Hippocampal formation (tissue), 2 donors: ENCODE results near the gene EXOC7.

Source experiments
- DNase-seq, 2 donors: peaks; one replicate each; lab custom pipeline; 2025; lab: John Stamatoyannopoulos, UW

The EXOC7 gene

DNA sequence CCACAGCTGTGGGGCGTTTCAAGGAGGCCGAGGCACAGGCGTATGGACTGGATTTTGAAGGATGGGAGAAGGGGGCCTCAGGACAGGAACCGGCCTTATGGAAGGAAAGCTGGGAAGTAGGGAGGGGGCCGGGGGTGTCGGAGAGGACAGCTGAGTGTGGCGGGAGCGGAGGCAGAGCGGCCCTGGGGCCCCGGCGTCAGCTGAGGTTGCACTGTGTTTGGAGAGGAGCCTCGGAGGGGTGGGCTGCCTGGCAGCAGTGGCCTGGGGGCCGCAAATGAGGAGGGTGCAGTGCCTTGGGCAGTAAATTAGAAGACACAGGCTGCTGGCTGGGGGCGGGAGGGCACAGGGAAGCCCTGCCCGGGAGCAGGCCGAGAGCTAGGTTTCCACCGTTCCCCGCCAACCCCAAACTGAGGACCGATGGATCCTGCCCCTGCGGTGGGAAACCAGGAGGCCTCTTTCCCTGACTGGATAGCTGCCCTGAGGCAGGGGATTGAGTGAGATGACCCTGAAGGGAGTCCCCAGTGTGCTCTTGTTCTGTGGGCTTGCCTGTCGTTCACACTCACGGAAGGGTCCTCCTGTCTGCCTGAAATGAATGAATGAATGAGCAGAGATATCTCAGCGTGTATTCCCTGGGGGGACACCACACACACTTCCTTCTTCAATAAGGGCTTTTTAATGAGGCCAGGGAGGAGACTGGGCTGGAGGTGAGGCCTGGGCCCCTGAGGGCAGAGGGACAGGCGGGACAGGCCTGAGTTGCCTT lies 19.0 kb upstream of the EXOC7 start:
- DNase-seq: no peak

DNA sequence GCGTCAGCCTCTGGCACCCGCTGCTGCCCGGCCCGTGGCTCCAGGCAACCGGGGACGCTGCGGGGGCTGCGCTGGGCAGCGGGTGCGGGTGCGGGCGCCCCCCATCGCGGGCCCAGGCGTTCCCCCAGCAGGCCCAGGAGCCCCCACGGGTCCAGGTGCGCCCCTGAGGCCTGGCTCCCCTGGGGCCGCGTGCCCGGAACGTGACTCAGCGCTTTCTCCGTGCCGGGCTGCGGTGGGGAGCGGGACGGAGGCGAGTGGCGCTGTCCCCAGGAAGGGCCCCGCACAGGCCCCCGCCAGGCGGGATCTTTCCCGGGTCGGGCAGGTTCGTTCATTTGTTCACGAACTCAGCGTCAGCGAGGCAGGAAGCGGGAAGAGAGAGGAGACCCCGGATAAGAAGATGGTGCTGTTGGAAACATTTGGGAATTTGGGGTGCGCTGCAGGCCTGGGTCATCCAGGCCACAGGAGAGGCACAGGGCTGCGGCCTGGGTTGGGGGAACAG lies 18.4 kb upstream of the EXOC7 start:
- no peak for DNase-seq

DNA sequence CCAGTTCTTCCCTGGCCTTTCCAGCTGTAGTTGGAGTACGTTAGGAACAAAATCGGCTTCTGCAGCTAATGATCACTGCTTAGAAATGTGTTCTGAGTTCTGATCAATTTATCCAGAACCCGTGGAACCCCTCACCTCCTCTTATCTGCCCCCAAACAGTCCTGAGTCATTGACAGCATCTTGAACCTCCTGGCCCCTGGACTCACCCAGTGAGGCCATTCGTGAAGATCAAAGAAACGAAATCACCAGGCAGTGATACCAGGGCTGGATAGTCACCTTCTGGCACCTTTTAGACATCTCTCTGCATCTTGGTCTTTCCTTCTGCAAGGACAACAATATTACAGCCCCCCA lies 17.0 kb upstream of the EXOC7 start:
- DNase-seq: no peak

DNA sequence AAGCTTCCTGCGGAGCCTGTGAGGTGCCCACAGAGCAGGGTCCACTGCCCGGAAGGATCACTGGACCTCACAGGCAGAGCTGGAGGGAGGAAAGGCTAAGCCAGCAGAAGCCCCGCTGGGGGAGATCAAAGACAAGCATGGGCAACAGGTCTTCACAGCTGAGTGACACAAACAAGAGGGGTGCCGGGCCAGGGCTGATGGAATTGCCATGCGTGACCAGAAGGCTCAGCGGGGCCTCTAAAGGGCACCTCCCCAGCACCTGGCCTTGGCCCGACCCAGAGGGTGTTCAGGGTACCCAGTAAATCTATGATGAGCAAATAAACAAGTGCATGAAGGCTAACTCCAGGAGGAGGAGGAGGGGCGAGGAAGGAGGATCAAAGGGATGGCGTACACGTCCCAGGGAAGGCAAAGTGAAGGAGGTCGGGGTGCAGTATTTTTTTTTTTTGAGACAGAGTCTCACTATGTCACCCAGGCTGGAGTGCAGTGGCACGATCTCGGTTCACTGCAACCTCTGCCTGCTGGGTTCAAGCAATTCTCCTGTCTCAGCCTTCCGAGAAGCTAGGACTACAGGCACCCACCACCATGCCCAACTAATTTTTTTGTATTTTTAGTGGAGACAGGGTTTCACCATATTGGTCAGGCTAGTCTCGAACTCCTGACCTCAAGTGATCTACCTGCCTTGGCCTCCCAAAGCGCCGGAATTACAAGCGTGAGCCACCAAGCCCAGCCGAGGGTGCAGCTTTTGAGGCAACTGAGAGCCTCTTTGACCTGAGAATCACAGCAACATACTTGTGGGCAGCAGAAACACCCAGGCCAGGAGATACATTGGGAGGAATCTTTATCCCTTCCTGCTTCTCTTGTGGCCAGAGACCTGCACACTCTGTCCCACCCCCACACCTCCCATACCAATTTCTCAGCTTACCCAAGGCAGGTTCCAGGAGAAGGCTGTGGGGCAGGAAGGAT lies 16.1 kb upstream of the EXOC7 start:
- DNase-seq: no peak

DNA sequence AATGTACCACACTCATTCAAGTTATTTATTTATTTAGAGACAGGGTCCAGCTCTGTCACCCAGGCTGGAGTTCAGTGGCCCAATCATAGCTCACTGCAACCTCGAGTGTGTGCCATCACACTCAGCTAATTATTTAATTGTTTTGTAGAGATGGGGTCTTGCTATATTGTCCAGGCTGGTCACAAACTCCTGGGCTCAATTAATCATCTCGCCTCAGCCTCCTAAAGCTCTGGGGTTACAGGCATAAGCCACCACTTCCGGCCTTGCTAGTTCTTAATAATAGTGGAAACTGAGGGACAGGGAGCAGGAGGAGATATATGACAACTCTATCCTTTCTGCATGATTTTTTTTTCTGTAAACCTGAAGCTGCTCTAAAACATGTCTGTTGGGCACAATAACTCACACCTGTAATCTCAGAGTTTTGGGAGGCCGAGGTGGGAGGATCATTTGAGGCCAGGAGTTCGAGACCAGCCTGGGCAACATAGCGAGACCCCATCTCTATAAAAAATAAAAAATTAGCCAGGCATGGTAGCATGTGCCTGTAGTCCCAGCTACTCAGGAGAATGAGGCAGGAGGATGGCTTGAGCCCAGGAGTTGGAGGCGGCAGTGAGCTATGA lies 11.7 kb upstream of the EXOC7 start:
- no peak for DNase-seq

DNA sequence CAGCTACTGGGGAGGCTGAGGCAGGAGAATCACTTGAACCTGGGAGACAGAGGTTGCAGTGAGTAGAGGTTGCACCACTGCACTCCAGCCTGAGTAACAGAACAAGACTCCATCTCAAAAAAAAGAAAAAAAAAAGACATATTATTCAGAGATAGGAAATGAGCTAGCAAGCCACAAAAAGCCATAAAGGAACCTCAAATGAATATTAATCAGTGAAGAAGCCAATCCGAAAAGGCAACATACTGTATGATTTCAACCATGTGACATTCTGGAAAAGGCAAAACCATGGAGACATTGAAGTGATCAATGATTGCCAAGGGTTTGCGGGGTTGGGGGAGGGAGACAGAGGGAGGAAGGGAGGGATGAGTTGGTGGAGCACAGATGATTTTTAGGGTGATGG lies 8.4 kb upstream of the EXOC7 start:
- no peak for DNase-seq

DNA sequence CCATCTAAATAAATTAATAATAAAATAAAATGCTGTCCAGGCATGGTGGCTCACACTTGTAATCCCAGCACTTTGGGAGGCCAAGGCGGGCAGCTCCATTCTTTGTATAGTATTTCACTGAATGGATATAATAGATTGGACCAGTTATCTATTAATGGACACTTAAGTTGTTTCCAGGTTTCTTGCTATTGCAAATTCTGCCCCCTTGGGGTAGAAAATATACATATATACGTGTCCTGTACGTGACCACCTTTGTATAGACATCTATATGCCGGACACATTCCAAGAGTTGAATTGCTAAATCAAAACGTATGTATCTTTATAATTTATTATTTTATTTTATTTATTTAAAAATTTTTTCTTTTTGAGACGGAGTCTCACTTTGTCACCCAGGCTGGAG lies 3.9 kb upstream of the EXOC7 start:
- DNase-seq: no peak

DNA sequence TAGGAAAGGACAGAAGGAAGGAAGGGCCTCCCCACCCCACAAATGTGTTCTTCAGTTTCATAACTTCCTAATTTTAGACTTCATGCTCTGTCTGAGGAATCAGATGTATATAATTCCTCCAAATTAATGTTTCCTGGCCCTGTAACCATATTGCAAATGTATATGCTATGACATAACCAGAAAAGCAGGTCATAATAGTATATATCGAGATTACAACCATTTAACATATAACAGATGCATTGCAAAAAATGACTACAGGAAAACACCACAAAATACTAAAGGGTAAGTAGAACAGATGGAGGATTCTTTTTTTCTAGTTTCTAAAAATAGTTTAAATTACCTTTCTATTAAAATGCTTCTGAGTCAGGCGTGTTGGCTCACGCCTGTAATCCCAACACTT lies 3.1 kb upstream of the EXOC7 start:
- no peak for DNase-seq

DNA sequence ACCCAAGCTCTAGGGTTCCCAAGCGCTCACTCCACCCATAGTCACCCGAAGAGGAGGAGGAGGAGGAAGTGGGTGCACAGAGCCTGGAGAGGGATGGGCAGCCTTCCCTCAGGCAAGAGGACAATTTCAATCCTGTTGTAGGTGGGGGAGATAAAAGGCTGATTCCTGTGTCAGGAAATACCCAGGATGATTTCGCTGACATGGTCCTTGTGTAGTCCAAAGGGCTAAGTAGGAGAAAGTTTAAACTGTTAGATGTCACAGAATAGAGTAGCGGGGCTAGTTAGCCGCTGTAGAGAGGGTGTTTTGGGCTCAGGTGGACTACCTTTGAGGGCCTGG lies 1.3 kb upstream of the EXOC7 start:
- DNase-seq: no peak

DNA sequence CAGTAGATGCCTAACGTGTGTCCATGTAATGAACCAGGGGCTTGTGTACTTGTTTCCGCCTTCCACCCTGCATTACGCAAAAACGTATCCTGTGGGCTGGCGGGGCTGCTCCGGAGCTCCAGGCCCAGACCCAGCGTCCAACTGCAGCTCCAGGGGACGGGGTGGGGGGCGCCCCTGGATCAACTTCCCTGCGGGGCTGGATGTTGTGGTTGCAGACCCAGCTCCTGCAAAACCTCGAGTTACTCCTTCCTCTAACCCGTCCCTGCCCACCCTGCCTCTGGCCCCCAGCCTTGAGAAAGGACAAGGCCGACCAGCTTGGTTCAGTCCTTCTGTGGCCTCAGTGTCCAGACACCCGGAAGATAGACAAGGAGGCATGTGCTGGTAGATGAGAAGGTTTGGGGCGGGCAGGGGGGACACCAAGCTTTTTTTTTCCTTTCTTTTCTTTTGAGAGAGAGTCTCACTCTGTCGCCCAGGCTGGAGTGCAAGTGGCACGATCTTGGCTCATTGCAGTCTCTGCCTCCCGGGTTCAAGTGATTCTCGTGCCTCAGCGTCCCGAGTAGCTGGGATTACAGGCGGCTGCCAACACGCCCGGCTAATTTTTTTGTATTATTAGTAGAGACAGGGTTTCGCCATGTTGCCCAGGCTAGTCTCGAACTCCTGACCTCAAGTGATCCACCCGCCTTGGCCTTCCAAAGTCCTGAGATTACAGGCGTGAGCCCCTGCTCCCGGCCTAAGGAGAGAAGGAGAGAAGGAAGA lies 731 bp upstream of the EXOC7 start:
- DNase-seq: no peak

DNA sequence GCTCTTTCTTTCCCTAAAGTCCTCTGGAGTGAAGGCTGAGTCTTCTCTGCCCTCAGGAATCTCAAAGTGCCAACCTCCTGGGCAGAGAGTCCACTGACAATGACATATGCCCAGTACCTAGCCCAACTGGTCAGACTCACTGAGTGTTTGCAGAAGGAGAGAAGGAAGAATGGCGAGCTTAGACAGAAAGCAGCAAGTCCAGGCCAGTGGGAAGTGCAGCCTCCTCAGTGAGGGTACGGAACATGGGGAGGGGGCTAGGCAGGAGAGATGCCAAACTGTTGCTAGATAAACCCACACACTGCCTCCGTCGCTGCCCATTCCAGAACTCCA lies 678 bp downstream of the EXOC7 start:
- no peak for DNase-seq

DNA sequence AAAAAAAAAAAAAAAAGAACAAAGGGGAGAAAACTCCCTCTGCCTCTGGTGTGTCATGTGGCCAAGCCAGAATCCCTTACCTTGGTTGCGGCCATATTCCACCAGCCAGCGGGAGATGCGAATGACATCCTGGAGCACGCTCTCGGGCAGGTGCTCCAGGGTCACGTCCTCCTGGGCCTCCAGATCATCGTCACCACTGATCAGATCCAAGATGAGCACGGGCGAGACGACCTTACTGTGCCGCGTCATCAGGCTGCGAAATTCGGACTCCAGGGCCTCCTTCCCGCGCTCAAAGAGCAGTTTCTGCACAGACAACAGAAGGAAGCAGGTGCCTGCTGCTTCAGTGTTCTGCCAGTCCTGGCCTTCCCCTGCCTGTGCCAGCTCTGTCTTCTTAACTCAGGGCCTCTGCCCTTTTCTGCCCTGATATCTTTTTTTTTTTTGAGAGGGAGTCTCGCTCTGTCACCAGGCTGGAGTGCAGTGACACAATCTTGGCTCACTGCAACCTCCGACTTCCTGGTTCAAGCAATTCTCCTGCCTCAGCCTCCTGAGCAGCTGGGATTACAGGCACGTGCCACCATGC lies 5.8 kb downstream of the EXOC7 start:
- DNase-seq: no peak

DNA sequence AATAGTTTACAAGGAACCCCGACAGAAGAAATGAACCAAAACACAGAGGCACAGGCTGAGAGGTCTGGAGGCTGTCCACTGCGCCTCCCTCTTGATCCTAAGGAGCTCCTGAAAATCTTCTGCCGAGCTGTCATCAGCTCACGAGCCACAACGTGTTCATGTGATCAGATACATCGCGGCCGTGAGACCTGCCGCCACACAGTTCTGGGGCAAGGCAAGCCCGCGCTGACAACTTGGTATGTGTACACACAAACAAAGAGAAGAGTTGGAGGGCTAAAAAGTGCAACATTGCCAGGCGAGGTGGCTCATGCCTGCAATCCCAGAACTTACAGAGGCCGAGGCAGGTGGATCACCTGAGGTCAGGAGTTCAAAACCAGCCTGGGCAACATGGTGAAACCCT lies 7.6 kb downstream of the EXOC7 start:
- no peak for DNase-seq

DNA sequence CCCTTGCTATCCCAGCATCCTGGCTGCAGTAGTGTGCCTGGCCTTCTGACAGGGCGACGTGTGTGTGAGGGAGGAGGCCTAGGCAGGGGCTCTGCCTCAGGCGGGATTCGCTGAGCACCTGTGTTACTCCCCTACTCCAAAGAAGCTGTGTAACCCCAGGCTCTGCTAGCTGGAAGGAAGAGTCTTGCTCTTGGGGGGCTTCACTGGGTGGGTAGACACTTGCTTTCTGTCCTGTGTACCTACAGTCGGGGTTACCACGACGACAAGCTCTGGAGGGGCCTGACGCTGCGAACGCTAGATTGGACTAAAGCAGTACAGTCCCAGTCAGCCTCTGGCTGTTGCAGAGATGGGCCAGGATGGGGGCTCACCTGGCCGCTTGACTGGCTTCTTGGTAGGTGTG lies 9.5 kb downstream of the EXOC7 start:
- no peak for DNase-seq

DNA sequence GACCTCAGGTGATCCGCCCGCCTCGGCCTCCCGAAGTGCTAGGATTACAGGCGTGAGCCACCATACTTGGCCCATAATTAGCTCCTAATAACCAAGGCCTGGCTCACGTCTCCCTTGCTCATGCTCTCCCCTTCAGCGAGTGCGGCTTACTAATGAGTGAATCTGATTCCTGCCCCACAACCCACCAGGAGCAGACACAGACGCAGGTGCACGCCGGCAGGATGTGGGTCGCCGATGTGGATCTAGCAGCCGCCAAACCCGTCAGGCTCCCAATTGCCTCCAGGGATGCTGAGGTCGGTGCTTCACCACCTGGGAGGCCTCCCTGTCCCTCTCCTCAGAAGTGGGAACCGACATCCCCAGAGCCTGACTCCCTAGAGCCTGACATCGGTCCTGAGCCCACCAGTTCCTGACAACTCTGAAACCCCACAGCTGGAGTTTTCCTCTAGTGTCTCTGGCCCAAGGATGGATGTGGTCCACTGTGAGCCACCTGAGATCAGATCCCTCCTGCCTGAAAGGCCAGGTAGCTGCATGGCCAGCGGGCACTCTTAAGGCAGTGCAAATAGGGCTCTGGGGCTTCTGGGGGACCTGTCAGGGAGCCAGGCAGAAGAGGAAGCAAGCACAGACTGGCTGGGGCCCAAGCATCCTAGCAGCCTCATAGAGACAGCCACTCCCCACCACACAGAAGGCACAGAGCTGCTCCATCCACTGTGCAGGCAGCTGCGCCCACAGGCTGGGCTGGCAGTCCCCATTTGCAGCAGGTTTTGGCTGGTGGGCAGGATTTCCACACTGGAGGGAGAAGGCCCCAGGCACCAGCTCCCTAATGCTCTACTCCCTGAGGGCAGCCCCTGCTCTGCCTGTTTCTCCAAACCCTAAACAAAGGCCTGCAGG lies 10.8 kb downstream of the EXOC7 start:
- DNase-seq: no peak

DNA sequence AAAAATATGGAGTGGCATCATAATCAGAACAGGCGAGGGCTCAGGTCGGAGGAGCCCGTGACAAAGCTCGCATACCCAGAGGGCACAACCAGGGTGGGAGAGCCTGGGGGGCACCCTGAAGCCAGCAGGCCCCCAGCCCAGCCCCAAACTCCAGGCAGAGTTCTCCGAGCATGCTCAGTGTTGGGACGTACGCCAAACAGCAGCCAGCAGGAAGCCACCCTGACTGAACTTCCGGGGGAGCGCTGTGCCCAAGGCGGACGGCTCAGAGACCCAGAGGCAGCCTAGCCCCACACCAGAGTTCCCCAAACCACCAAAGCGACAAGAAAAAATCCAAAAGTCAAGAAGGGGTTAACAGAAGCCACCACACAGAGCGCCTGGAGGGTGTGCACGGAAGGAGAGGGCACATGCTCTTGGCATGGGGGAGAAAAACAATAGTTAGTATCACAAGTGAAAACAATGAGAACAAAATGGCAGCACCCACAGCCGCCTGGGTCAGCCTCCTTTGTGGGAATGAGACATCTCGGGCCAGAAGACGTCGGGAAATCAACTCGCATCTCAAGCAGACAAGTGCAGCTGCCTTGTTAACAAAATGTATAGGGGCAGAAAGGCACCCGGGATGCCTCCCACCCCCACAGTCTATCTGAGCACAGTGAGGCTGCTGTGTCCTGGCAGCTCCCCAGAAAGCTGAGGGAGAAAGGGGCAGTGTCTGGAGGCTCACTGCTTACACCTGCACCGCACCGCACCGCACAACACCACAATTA lies 11.9 kb downstream of the EXOC7 start:
- no peak for DNase-seq

DNA sequence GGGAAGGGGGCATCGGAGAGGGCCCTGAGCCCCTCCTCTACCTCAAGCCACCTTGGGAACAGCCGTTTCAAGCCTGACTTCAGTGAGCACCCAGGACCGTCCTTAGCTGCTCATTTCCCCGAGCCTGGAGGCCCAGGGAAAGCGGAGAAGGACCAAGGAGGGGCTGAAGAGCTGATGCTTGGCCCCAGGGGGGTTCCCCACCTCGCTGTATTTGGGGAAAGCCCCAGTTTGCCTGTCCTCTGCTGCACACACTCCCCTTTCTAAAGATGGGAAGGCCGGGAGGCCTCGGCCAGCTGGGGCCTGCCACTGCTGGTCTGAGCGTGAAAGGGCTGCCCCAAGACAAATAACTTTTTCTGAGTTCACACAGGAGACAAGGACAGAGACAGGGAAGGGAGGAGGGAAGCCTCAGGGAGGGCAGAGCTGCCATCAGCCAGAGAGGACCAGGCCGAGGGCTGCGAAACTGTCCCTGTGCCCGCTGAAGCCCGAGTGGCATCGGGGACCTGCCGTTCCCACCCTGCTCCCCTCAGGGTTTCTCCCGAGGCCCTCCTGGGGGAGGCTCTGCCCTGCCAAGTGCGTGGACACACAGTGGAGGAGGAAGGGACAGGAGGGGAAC lies 13.0 kb downstream of the EXOC7 start:
- DNase-seq: no peak

DNA sequence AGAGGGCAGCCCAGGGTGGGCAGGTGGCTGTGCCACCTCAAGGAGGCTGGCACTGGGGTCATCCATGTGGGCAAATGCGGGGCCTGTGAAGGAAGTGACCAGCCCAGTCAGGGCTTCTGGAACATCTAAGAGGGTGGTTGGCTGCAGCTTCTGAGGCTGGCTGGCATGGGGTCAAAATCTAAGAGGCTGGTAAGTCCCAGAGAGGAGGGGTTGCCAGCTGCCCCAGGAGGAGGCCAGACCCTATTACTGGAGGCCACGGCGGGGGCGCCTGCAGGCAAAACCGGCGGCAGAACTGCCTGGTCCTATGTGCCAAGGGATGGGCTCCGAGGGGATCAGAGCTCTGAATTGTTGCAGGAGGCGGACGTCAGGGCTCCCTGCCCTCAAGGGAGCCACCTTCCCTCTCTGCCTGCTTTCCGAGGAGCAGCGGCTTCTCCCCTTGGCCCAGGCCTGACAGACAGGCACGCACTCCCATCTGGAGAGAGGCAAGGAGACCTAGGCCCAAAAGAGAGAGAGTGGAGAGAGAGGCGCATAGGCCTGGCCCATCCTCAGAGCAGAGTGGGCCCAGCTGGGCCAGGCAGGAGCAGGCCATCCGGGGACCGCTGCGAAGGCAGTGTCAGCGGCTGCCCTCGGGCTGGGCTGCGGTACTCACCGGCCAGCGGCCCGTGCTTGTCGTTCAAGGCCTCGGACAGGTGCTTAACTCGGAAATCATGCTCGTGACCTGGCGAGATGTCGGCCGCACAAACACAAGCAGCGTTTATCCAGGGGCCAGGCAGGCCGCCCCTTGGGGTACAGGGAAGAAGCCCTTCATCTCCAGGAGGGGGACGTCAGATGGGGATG lies 13.7 kb downstream of the EXOC7 start:
- no peak for DNase-seq
